ENCODE data around the gene PRR7.
A peak's percentile ranks its signal among the peaks of the same experiment; 100 is the strongest.

Gene PRR7

GRCh38 chr5:177444106-177445051, 2.2 kb upstream of the PRR7 start:
- no peak for TF ChIP-seq CTCF (IDR thresholded peaks at IDR 0.05; ENCODE audit: control insufficient read depth, extremely low read depth, insufficient read depth)
- no peak overlapping the region for H3K4me3 ChIP-seq (ENCODE audit: low read depth, low read length)
- DNase-seq (ENCODE audit: low read depth) = no peak

GRCh38 chr5:177445052-177445916, 1.3 kb upstream of the PRR7 start:
- no peak overlapping the region for H3K4me3 ChIP-seq (ENCODE audit: low read depth, low read length)
- TF ChIP-seq CTCF (IDR thresholded peaks at IDR 0.05; ENCODE audit: control insufficient read depth, extremely low read depth, insufficient read depth) = no peak

DNA sequence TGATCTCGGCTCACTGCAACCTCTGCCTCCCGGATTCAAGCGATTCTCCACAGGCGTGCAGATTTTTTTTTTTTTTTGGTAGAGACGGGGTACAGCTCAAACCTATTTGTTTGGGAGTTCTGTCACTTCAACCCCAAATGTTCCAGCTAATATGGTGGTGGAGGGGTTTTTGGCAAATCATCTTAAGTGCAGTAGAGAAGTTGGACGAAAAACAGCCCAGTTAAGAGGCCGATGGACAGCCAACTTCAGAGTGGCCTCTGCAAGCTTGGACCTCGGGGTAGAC, 756 bp upstream of the PRR7 start:
- no peak for TF ChIP-seq CTCF (IDR thresholded peaks at IDR 0.05; ENCODE audit: control insufficient read depth, extremely low read depth, insufficient read depth)
- no peak for DNase-seq (ENCODE audit: low read depth)
- H3K4me3 ChIP-seq (ENCODE audit: low read depth, low read length) = peak overlapping the region; percentile 55

More at GRCh38 chr5:177445052-177445916, 1.3 kb upstream of the PRR7 start:
- no peak for DNase-seq (ENCODE audit: low read depth)

DNA sequence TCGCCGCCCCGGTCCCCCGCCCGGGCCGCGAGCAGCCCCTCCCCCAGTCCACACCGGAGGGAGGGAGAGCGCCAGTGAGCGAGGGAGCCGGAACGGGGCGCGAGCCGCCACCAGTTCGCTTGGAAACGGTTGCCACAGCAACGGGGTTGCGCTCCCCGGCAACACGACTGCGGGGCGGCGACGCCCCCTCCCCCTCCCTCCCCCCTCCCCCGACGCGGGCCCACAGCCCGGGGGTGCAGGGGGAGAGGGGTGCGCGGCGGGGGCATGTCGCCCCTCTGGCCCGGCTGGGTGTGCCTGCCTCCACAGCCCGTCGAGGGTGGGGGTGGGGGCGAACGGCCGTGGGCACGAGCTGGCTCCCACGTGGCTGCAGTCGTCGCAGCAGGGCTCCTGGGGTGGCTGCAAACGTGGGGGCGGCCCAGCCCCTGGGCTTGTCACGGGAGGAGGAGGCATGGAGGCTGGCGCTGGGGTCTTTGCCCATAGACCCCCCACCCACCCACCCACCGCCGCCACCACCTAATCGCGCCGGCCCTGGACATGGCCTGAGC, 524 bp downstream of the PRR7 start:
- DNase-seq (ENCODE audit: low read depth) = no peak
- H3K4me3 ChIP-seq (ENCODE audit: low read depth, low read length) = peak overlapping the region; percentile 55
- TF ChIP-seq CTCF (IDR thresholded peaks at IDR 0.05; ENCODE audit: control insufficient read depth, extremely low read depth, insufficient read depth) = no peak

- peak overlapping the region; percentile 55 for H3K4me3 ChIP-seq (ENCODE audit: low read depth, low read length)
- DNase-seq (ENCODE audit: low read depth) = no peak
- no peak for TF ChIP-seq CTCF (IDR thresholded peaks at IDR 0.05; ENCODE audit: control insufficient read depth, extremely low read depth, insufficient read depth)
These were observed 1.1 kb downstream of the PRR7 start for GRCh38 chr5:177447611-177448243.

DNA sequence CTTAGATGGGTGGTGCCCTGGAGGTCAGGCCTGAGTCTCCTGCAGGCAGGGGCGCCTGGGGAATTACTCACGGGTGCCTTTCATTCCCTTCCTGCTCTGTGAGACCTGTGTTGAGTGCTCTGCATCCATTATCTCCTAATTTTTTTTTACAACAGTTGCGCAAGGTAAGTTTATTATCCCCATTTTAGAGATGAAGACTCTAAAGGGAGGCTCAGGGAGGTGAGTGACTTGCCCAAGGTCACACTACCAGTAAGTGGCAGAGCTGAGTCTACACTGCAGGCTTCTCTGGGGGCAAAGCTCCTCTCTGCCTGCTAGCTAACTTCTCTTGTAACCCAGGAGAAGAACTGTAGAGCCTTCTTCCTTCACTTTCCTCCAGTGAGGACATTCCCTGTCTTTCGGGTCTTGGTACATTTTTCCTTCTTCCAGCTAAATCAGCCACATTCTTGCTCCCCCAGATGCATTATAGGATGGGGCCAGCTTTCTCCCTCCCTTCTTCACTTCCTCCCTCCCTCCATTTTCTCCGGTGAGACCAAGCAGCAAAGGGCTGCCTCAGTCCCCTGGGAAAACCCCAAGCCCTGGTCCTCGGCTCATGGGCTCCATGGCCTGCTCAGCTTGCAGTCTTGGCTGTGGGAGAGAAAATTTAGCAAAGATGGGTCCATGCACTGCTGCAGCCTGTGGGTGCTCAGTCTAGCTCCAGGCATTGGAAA, 1.8 kb downstream of the PRR7 start:
- TF ChIP-seq CTCF (IDR thresholded peaks at IDR 0.05; ENCODE audit: control insufficient read depth, extremely low read depth, insufficient read depth) = no peak
- peak overlapping the region; percentile 55 for H3K4me3 ChIP-seq (ENCODE audit: low read depth, low read length)
- no peak for DNase-seq (ENCODE audit: low read depth)

Measured in LNCaP clone FGC (cell line).